CD4-positive, alpha-beta T cell treated with Interleukin-21 for 1 hour (primary cell): ENCODE data around the gene CHST11.
A peak's percentile ranks its signal among the peaks of the same experiment; 100 is the strongest.
"Not testable (repeated sequence)": the region's sequence is repeated elsewhere in the genome, so short reads cannot be mapped to it uniquely, and the experiment has no call there.

ENCODE experiments used
- DNase-seq: peaks from one replicate; pipeline ENCODE4 v3.0.0-alpha.2; 2020

Gene CHST11

DNA sequence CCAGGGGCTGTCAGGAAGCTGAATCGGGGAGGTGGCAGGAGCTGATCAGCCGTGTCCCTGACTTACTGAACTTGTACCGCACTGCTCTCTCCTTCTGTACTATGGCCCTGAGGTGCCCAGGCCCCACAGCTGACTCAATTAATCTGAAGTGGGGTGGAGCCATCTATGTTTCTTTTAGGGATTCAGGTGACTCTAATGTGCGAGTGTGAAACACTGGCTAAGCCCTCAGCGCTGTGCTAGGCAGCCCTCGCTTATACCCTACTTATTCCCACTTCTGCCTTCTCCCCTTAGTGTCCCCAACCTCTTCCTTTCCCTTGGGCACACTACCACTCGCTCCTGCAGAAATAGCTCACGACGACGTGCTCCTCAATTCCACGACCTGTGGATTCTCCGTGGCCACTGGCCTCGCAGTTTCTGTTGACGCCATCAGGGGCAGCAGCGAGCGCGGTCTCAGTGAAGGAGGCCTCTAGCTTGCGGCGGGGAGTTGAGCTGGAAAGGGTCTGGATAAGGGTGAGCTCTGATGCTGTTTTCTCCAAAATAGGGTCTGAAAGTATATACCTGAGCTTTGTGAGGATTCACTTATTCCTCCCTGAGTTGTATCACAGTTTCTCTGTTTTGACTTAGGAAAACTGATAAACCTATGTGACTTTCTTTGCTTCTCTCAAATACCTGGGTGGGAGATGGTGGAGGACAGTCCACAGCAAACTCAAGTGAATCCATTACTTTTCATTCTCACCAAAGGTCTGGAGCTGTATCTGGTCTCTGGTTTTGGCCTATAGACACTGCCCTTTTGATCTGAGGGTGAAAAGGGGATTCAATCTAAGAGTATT is 333.8 kb downstream of the CHST11 start:
- DNase-seq: peak; percentile 39

DNA sequence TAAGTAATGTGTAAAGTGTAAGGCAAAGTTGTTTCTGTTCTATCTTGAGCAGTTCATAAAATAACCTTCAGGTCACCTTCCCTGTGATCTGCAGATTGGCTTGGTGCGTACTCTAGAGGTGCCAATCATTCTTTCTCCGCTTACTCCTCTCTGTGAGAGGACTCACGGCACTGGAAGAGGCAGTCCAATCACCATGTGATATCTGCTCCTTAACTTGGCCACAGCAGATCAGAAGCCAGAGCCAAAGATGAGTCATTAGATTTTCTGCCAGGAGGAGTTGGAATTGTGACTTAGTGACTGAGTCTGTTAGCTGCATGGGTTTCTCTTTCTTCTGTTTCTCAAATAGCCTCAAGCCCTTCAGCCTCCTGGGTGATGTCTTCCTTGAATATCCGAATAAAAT is 335.8 kb downstream of the CHST11 start:
- DNase-seq: no peak

DNA sequence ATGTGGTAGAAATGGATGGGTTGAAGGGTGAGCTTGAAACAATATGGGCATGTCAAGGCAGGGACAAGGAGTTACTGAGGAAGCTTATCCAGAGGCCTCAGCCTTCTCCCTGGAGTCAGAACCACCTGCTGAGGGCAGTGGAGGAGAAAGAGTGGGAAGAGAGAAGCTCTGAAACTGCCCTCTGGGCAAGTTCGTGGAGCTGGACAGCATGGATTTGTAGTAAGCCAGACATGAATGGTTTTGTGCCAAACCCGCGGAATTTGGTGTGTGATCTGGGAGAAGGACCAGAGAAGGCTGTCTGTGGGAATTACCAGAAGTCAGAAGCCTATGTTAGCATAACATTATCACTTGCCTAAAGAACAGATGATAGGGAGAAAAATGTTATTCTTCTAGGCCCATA is 336.5 kb downstream of the CHST11 start:
- no peak for DNase-seq

DNA sequence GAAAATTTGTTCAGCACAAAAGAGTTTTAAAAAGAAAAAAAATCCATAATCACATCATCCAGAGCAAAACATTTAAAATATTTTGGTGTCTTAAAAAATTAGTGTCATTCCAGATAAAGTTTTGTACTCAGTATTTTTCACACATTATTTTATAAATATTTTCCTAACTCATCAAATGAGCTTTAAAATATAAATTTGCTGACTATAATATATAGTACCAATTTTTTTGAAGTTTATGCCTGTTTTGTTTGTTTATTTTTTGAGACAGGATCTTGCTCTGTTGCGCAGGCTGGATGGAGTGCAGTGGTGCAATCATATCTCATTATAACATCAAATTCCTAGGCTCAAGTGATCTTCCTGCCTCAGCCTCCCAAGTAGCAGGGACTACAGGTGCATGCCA is 337.2 kb downstream of the CHST11 start:
- DNase-seq: no peak

DNA sequence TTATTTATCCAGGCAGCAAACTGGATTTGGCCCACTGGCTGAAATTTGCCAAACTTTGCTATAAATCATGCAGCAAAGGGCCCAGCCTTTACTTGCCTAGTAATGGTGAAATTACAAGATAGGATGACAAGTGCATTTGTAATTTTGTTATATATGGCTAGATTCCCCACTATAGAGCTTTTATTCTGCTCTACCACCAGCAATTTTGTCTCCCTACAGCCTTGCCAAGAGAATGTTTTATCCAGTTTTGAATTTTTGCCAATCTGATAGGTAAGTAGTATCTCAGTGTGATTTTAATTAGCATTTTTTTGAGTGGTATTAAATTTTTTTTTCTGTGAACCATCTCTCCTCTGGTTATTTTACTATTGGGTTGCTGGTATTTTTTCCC is 339.7 kb downstream of the CHST11 start:
- DNase-seq: no peak

DNA sequence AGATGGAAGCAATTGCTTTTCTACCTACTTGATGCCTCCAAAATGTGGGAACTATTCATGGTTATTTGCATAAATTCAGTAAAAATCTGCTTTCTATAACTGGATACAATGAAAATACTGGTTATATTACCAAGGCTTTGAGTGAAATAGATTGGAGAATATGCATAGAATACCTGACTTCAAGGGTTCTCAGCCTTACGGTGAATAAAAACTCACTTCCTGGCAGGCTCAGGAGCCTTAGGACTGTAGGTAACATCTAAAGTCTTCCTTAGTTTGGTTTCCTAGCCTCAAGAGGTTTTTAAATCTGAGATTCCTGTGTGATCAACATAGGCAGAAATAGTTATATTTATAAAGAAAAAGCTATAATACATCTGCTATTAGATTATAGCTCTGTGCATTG is 342.7 kb downstream of the CHST11 start:
- DNase-seq: no peak

DNA sequence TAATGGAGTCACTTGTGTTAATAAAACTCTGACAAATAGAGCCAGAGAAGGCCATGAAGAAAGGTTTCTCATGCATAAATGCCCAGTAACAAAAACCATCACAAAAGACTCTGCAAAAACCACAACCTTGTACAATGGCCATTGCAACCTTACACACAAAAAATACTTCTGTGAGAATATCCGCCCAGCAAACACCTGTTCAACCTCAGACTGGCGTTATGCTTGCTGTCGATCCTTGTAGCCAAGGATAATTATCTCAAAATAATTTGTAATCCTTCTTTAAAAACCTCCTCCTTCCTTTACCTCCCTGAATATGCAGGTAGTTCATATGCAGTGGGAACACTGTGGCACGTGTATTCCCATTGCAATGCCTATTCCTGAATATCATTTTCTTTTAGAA is 344.3 kb downstream of the CHST11 start:
- DNase-seq: no peak

DNA sequence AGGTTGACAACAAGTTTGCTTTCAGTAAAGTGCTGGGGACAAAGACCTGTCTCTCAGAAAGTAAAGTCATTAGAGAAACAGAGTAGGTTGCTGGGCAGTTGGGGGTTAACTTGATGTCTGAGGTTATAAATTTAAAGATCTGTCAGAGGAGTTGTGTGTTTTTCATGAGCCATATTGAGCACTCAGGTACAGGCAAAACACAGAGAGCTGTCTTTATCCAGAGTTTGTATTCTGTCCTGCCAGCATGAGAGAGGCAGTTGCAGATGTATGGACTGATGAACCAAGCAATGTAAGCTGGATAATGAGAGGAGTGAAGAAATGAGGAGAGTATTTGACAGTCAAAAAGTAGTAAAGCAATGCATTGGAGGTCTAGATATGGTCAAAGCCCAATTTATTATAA is 344.7 kb downstream of the CHST11 start:
- no peak for DNase-seq

DNA sequence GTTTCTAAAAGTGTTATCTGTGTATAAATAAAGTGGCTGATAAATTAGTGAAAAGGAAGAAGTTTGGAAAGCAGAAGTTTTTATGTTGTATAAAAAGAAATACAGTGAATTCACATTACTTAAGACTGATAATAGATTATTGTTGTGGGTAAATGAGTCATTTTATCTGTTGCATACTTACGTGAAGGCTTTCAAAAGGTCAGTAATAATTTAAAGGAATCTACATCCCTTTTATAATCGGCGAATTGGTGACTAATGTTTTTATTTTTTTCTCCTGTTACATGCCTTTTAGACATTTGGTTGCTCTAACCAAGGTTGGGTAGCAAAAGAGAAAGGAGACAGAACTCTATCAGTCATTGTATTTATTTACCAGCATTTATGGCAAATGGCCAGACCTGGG is 345.5 kb downstream of the CHST11 start:
- no peak for DNase-seq

DNA sequence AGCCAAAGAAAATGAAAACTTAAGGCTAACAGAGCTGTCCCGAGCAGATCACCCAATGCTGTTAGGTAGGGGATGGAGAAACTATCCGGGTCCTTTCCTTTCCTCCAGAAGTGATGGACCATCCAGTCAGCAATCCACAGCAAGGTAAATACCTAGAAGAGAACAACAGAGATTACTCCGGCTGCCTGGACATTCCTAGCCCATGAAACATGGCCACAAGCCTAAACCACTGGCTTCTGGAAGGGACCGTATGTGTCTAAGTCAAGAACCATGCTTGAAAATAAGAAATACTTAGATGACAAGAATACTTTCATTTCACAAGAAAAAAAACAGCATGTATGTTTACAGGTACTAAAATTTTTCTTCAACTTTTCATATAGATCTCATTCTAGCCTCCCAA is 348.4 kb downstream of the CHST11 start:
- no peak for DNase-seq

DNA sequence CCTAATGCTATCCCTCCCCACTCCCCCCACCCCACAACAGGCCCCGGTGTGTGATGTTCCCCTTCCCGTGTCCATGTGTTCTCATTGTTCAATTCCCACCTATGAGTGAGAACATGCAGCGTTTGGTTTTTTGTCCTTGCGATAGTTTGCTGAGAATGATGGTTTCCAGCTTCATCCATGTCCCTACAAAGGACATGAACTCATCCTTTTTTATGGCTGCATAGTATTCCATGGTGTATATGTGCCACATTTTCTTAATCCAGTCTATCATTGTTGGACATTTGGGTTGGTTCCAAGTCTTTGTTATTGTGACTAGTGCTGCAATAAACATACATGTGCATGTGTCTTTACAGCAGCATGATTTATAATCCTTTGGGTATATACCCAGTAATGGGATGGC is 349.4 kb downstream of the CHST11 start:
- not testable (repeated sequence) for DNase-seq

DNA sequence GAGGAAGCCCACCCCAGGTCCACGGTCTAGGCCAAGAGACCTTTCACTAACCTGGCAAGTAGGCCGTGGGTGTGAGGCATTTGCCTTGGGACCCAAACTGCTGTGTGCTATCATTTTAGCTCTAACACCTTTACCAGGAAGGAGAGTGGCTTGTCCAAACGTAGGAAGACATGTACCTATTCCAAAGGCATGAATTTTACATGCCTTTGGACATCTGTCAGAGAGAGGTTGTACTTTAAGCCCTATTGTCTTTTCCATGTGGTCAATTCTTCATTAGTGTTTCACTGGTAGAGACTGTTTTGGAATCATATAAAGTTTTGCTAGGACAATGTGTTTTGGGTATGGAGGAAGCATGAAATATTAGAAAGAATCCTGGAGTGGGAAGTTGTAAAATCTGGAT is 352.5 kb downstream of the CHST11 start:
- no peak for DNase-seq

DNA sequence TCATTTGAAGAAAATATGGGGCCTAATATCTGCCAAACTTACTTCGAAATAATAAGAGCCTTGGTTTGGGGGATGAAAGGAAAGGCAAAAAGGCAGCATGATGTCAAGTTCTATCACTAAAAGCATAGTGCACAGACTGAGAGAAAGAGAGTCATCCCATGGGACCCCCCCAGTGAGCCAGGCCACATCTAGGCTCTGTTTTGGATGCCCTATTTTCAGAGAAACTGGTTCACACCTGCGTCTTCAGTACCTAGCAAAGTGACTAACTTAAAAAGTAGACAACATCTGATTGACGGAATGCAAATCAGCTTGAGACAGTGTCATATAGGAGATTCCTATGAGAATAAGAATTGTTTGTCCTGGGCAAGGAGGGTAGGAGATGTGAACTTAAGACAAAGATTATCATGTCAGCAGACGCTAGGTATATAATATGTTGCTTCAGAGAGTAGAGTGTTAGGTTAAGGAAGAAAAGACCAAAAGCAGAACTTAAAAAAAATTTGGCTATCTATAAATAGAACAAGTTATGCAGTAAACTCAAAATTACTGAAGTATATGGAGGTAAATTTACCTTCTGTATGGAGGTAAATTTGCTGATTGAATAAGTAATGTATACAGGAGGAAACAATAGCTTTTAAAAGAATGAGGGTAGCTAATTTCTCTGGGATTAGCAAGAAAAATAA is 353.1 kb downstream of the CHST11 start:
- DNase-seq: no peak
